GM12874 (cell line): Measurements from ENCODE around the gene CRACDL.

ENCODE experiments used
- CTCF ChIP-seq: IDR thresholded peaks from 2 replicates; pipeline ENCODE4 v1.5.1; 2011; ENCODE audit warnings: low read depth, mild to moderate bottlenecking, control low read depth, low read length, moderate library complexity; ENCODE audit not compliant: insufficient read depth

Gene CRACDL

GRCh38 chr2:98824256-98825019 is 111.6 kb downstream of the CRACDL start:
- no peak for TF ChIP-seq CTCF

GRCh38 chr2:98823196-98824170 is 112.5 kb downstream of the CRACDL start:
- TF ChIP-seq CTCF = no peak

- TF ChIP-seq CTCF = 0 out of 2 replicates have a peak, but pooled peaks have one; percentile 16
These were observed 113.5 kb downstream of the CRACDL start for GRCh38 chr2:98822301-98823164.

- no peak for TF ChIP-seq CTCF
These were observed 114.3 kb downstream of the CRACDL start for GRCh38 chr2:98821629-98822135.

- no peak for TF ChIP-seq CTCF
These were observed 116.7 kb downstream of the CRACDL start for GRCh38 chr2:98819231-98819766.

GRCh38 chr2:98818164-98818563 is 117.9 kb downstream of the CRACDL start:
- no peak for TF ChIP-seq CTCF
